Measurements from ENCODE around the gene POTEB3.
"Not testable (repeated sequence)": the region's sequence is repeated elsewhere in the genome, so short reads cannot be mapped to it uniquely, and the experiment has no call there.

The POTEB3 gene

DNA sequence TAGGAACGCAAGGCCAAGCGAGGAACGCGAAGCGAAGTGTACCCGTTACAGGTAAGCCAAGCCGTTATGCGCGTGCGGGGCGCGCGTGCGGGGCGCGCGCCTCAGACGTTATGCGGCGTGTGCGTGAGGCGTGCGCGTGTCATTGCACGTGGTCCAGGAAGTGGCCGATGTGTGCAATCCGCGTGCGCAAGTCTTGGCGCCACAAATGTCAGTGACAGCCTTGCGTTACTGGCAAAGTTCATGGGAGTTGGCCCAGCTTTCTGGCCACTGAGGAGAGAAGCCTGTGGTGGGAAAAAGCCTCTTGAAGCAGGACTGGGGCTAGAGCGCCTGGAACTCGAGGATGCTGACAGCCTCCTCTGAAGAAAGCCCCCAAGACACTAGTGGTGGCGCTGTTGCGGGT, at the start of gene POTEB3:
TSS of gene POTEB3 (minus strand) at position 101 of the 400 bp plus-strand sequence. CDS start 488 bp downstream, outside the sequence.
- DNase-seq (ENCODE audit: low spot score); in situ Hi-C loops (cut with MboI; ENCODE audit: low pct_unique_long_range_greater_than_20kb, low sequenced_read_pairs, unreplicated experiment): not testable (repeated sequence)

DNA sequence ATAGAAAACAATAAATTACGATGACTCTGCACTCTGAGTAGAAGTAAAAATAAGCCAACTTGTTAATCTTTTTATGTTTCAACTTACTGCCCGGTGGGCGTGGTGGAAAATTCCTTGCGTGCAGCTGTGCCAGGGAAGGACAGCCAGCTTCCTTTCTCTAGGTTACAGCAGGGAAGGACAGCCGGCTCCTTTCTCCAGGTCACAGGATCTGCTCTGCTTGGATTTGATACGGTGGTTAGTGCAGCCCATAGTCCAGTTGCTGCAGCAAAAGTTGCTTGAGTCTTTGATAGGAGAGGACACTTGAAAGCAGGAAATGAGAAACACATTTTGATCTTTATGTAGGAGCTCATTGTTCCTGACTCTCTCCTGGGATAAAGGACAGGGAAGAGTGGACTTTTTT, 13.4 kb upstream of the POTEB3 start:
- DNase-seq (ENCODE audit: low spot score); in situ Hi-C loops (cut with MboI; ENCODE audit: low pct_unique_long_range_greater_than_20kb, low sequenced_read_pairs, unreplicated experiment): not testable (repeated sequence)

DNA sequence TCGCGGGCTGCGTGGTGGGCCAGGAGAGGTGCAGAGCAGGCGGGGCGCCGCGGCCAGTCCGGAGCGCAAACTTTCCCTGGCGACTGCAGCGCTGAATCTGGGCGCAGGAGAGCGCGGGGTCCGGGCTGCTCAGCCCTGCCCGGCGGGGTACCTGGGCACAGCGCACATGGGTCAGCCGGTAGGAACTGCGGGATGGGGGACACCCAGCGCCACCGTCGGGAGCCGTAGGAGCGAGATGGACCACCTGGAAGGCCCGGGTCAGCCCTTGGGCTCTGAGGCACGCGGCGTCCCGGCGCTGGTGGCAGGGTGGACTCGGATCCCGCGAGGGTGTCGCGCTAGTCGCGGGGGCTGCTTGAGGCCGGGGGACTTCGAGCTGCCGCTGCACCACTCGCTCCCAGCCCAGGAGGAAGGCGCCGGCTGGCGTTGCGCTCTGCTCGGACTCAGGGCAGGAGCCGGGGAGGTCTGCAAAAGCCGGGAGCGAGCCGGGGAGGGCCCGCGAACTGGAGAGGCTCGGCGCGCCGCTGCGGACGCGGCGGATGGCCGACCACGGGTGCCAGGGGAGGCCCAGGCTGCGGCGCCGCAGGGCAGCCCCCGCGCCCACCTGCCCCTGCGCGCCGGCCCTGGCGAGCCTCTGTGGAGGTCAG, 11.7 kb upstream of the POTEB3 start:
- in situ Hi-C loops (cut with MboI; ENCODE audit: low pct_unique_long_range_greater_than_20kb, low sequenced_read_pairs, unreplicated experiment); DNase-seq (ENCODE audit: low spot score): not testable (repeated sequence)

DNA sequence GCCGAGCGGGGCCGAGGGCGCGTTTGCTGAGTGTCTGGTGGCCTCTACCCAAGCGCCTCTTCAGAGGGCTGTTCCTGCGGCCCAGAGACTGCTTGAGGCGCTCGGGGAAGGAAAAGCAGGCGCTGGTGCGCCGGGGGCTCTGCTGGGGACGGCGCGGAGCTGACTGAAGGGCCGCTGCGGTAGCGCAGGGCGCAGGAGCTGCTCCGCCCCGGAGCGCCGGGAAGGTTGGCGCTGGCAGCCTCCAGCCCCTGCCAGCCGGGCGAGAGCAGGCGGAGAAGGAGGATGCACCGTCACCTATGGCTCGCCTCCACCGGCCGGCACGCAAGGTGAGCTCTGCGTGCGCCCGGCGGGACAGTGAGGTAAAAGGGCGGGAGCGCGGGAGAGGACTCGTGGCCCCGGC, 11.2 kb upstream of the POTEB3 start:
- in situ Hi-C loops (cut with MboI; ENCODE audit: low pct_unique_long_range_greater_than_20kb, low sequenced_read_pairs, unreplicated experiment); DNase-seq (ENCODE audit: low spot score): not testable (repeated sequence)

DNA sequence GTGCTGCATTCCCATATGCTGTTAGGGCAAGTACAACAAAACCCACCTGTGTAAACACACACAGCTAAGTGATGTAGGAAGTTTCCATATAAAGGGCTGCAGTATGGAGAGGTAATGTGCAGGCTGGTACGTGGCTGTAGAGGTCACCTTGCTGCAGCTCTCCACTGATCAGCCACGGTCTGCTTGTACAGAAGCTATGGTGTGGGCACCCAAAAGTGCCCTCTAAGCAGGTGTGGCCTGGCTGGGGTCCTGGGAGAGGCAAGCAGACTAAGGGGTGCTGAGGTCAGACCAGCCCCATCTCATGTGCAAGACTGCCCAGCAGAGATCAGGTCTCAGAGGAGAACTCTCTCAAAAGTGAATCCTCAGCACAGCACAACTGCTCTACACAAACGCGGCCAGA, 32.9 kb downstream of the POTEB3 start:
- in situ Hi-C loops (cut with MboI; ENCODE audit: low pct_unique_long_range_greater_than_20kb, low sequenced_read_pairs, unreplicated experiment); DNase-seq (ENCODE audit: low spot score): not testable (repeated sequence)

DNA sequence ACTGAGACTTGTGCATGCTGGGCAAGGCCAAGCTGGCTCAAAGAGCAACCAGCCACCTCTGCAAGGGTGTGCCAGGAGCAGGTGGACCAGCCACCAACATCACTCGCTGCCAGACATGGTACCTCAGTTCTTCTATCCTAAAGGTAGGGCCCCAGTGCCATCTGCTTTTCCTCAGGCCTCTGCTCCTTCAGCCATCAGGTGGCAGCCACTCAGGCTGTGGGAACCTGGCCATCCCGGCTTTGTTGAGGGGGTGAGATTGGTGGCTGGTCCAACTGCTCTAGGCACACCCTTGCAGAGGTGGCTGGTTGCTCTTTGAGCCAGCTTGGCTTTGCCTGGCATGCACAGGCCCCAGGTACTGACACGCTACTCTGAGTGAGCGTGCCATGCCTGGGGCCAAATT, 38.8 kb downstream of the POTEB3 start:
- in situ Hi-C loops (cut with MboI; ENCODE audit: low pct_unique_long_range_greater_than_20kb, low sequenced_read_pairs, unreplicated experiment); DNase-seq (ENCODE audit: low spot score): not testable (repeated sequence)

DNA sequence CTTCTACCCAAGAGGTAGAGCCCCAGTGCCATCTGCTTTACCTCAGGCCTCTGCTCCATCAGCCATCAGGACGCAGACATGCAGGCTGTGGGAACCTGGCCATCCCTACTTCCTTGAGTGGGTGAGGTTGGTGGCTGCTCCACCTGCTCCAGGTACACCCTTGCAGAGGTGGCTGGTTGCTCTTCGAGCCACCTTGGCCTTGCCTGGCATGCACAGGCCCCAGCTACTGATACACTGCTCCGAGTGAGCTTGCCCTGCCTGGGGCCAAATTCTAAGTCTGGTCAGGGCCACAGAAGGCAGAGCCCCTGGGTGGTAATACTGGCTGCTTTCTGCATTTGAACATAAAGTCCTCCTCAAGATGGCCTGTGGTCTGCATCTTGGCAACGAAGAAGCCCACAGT, 41.2 kb downstream of the POTEB3 start:
- DNase-seq (ENCODE audit: low spot score); in situ Hi-C loops (cut with MboI; ENCODE audit: low pct_unique_long_range_greater_than_20kb, low sequenced_read_pairs, unreplicated experiment): not testable (repeated sequence)

DNA sequence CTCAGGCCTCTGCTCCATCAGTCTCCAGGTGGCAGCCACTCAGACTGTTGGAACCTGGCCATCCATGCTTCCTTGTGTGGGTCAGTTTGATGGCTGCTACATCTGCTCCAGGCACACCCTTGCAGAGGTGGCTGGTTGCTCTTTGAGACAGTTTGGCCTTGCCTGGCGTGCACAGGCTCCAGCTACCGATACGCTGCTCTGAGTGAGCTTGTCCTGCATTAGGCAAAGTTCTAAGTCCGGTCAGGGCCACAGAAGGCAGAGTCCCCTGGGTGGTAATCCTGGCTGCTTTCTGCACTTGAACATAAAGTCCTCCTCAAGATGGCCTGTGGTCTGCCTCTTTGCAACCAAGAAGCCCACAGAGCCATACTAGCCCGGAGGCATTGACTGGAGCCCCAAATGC, 41.8 kb downstream of the POTEB3 start:
- in situ Hi-C loops (cut with MboI; ENCODE audit: low pct_unique_long_range_greater_than_20kb, low sequenced_read_pairs, unreplicated experiment); DNase-seq (ENCODE audit: low spot score): not testable (repeated sequence)

DNA sequence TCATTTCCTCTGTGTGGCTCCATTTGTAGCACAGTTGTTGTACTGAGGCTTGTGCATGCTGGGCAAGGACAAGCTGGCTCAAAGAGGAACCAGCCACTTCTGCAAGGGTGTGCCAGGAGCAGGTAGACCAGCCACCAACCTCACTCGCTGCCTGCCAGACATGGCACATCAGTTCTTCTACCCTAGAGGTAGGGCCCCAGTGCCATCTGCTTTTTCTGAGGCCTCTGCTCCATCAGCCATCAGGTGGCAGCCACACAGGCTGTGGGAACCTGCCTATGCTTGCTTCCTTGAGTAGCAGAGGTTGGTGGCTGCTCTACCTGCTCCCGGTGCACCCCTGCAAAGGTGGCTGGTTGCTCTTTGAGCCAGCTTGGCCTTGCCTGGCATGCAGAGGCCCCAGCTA, 42.6 kb downstream of the POTEB3 start:
- in situ Hi-C loops (cut with MboI; ENCODE audit: low pct_unique_long_range_greater_than_20kb, low sequenced_read_pairs, unreplicated experiment); DNase-seq (ENCODE audit: low spot score): not testable (repeated sequence)

DNA sequence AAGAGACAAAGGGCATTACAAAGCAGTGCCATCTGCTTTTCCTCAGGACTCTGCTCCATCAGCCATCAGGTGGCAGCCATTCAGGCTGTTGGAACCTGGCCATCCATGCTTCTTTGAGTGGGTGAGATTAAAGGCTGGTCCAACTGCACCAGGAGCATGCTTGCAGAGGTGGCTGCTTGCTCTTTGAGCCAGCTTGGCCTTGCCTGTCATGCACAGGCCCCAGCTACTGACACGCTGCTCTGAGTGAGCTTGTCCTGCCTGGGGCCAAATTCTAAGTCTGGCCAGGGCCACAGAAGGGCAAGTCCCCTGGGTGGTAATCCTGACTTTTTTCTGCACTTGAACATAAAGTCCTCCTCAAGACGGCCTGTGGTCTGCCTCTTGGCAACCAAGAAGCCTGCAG, 43.1 kb downstream of the POTEB3 start:
- in situ Hi-C loops (cut with MboI; ENCODE audit: low pct_unique_long_range_greater_than_20kb, low sequenced_read_pairs, unreplicated experiment); DNase-seq (ENCODE audit: low spot score): not testable (repeated sequence)

DNA sequence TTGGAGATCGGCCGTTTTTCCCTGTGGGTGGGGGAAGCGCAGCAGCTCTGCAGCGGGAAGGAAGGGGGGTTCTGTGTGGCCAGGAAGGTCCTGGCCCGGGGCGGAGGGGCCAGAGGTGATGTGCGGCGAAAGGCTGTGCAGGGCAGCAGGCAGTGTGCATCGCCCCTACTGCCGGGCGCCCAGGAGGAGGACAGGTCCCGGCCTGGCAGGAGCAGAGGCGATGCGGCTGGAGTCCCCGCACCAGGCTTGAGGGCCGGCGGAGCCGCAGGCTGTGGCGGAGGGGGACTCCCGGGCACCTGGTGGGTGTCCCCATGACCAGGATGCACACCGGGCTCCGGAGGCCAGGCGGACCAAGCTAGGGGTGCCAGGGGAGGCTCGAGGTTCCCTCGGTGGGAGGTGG, 54.3 kb downstream of the POTEB3 start:
- in situ Hi-C loops (cut with MboI; ENCODE audit: low pct_unique_long_range_greater_than_20kb, low sequenced_read_pairs, unreplicated experiment); DNase-seq (ENCODE audit: low spot score): not testable (repeated sequence)

DNA sequence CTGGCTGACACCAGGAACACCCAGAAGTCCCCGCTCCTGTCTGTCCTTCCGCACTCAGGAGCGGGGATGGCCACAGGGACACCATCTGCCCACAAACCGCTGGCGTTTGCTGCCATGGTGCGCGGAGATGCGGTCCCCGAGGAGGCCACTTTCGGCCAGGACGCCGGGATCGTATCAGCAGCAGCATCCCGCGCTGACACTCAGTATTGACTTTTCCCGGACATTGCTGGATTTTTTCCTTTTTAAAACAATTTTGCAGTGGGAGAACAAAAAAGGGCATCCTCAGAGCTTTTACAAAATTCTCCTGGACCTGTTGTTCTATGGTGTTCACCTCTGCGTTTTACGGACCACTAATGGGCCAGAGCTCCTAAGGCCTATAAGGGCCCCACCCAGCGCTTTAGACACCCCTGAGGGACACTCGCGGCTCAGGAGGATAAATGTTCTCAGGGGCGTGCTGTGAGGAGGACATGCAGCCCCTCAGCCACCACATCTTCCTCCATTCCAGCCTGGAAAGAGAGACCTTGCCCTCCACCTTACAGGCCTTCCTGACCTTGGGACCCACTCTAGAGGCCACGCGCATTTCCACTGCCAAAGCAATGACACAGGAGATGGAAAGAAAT, 56.3 kb downstream of the POTEB3 start:
- in situ Hi-C loops (cut with MboI; ENCODE audit: low pct_unique_long_range_greater_than_20kb, low sequenced_read_pairs, unreplicated experiment); DNase-seq (ENCODE audit: low spot score): not testable (repeated sequence)

DNA sequence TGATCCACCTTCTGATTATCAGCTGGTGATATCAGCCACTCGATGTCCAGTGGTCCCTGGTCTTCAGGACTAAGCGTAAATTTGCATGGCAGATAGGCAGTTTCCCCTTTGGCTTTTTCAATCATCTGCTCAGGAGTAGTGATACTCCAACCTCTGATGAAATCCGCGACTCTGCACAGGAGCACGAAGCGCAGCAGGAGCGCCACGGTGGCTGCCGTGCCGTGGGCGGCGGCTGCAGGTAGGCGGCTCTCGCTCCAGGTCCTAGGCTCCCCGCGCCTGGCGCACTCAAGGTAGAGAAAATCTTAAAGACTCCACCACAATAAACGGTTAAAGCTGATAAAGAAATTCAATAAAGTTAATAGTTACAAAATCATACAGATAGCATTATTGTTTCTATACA, 66.6 kb downstream of the POTEB3 start:
- in situ Hi-C loops (cut with MboI; ENCODE audit: low pct_unique_long_range_greater_than_20kb, low sequenced_read_pairs, unreplicated experiment); DNase-seq (ENCODE audit: low spot score): not testable (repeated sequence)

DNA sequence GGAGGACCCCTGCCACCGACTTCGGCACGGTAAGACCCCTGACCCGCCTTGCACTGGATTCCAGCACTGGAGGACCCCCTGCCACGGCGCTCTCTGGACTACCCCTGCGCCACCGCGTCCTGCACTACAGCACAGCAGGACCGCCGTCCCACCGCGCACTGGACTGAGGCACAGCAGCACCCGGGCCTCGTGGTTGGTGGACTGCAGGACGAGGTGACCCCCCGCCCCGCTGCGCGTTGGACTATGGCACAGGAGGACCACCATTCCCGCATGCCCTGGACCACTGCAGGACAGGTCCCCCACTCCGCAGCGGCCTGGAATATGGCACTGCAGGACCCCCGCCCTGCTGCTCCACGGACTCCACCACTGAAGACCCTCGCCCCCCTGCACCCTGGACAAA, 71.1 kb downstream of the POTEB3 start:
- in situ Hi-C loops (cut with MboI; ENCODE audit: low pct_unique_long_range_greater_than_20kb, low sequenced_read_pairs, unreplicated experiment), result not testable (repeated sequence)

DNA sequence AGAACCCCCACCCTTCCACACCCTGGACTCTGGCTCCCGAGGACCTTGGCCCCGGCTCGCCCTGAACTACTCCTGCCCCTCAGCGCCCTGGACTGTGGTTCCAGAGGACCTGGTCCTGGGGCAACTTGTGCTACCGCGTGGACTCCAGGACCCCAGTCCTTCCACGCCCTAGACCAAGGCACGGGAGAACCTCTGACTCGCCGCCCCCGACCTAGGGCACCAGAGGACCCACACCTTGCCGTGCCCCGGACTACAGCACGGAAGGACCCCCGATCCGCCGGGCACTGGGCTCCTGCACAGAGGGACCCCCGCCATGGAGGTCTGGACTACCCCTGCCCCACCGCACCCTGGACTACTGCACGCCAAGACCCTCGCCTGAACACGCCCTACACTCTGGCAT, 71.7 kb downstream of the POTEB3 start:
- DNase-seq (ENCODE audit: low spot score); in situ Hi-C loops (cut with MboI; ENCODE audit: low pct_unique_long_range_greater_than_20kb, low sequenced_read_pairs, unreplicated experiment): not testable (repeated sequence)

More for the DNA sequence above, 71.1 kb downstream of the POTEB3 start:
- DNase-seq (ENCODE audit: low spot score), result not testable (repeated sequence)

Data from GM13977 (cell line).